ENCODE measurements around the gene CCDC201. TPM values are rescaled to one million over a fixed set of nuclear protein-coding genes. Genes with fewer than 3 reads are reported as not detected.
"Not testable (repeated sequence)": the region's sequence is repeated elsewhere in the genome, so short reads cannot be mapped to it uniquely, and the experiment has no call there.

The CCDC201 gene
- polyA plus RNA-seq, 1 of the 3 experiments (the other 2 are of a cell fraction): not detected

DNA sequence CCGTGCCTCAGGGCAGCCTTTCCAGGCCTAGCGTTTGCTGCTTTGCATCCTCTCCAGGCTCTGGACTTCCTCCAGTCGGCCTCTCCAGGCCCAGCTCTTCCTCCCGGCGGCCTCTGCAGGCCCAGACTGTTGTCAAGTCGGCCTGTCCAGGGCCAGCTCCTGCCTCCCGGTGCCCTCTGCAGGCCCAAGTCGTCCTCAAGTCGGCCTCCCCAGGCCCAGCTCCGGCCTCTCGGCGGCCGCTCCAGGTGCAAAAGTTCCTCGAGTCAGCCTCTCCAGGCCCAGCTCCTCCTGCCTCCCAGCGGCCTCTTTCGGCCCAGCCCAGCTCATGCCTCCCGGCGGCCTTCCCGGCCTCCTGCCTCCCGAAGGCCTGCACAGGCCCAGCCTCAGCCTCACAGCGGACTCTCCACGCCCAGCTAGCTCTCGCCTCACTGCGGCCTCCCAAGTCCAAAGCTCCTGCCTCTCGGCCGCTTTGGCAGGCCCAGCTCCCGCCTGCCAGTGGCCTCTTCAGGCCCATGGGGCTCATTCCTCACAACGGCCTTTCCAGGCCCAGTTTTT, 62.4 kb downstream of the CCDC201 start:
- H3F3A ChIP-seq (replicated peaks; ENCODE audit: insufficient read depth); DNase-seq; H3K9me2 ChIP-seq; H3K27ac ChIP-seq (ENCODE audit: low read depth in 2 of 2, low read length in 1 of 2); H3K79me2 ChIP-seq (ENCODE audit: insufficient read depth); H3K9me3 ChIP-seq; H3K36me3 ChIP-seq (replicated peaks in 1 of 2; ENCODE audit: control insufficient read depth in 1 of 2, insufficient read depth in 2 of 2, low read length in 1 of 2); H3K4me1 ChIP-seq (ENCODE audit: control insufficient read depth in 1 of 2, insufficient read depth in 2 of 2, low read depth in 1 of 2, low read length in 1 of 2); H4K20me1 ChIP-seq (ENCODE audit: insufficient read depth); H3K27me3 ChIP-seq (ENCODE audit: insufficient read depth); H3K9ac ChIP-seq; H3K4me3 ChIP-seq (ENCODE audit: low read depth in 2 of 2, low read length in 1 of 2); H2AFZ ChIP-seq (ENCODE audit: low read depth); CTCF ChIA-PET; H3K4me2 ChIP-seq: not testable (repeated sequence)
- WGBS (ENCODE audit: low lambda C conversion rate): 93% methylated on average over 23 of the region's 28 CpGs
- POLR2A ChIA-PET: interaction anchor here (0.6 kb wide), 1 partner anchor 923 kb away, joined by 4 read pairs; no protein-coding TSS in a partner anchor

Small RNA genes within 50 kb of the gene (small RNA-seq; reads per million reads assigned to genes)
- 0 reads per million in 7 experiments for gene RNU6-326P

Other genes with a start within 250 kb of the CCDC201 start
- not detected in 2 replicates for gene IGFBP1, start 15.4 kb upstream of the CCDC201 start, polyA plus RNA-seq (2012; rRNA removed)
- 51.2 and 80.3 TPM in 2 replicates for gene IGFBP3, start 48.2 kb upstream of the CCDC201 start, polyA plus RNA-seq (2012; rRNA removed)